Duodenal mucosa (tissue), 2 donors: ENCODE data around the gene SLC22A12.

Source experiments
- H3K27ac ChIP-seq: one replicate; pipeline ENCODE4 v1.7.0; 2013; ENCODE audit warnings: low read depth, low read length
- H3K27me3 ChIP-seq, 2 donors: one replicate each; pipeline ENCODE4 v1.7.0; 2013; ENCODE audit warnings: low read length in 2 of 2, control low read depth in 1 of 2; ENCODE audit not compliant: insufficient read depth in 2 of 2, control insufficient read depth in 1 of 2
- H3K36me3 ChIP-seq, 2 donors: one replicate each; pipeline ENCODE4 v1.7.0; 2013; ENCODE audit warnings: low read length in 2 of 2, control low read depth in 1 of 2; ENCODE audit not compliant: insufficient read depth in 2 of 2, control insufficient read depth in 1 of 2
- H3K4me1 ChIP-seq, 2 donors: one replicate each; pipeline ENCODE4 v1.7.0; 2013; ENCODE audit warnings: low read length in 2 of 2, control low read depth in 1 of 2; ENCODE audit not compliant: insufficient read depth in 2 of 2, control insufficient read depth in 1 of 2
- H3K4me3 ChIP-seq, 2 donors: one replicate each; pipeline ENCODE4 v1.7.0; 2013; ENCODE audit warnings: low read length in 2 of 2, low read depth in 1 of 2
- H3K9ac ChIP-seq, 2 donors: one replicate each; pipeline ENCODE4 v1.7.0; 2013; ENCODE audit warnings: low read length in 2 of 2, low read depth in 1 of 2
- H3K9me3 ChIP-seq, 2 donors: one replicate each; pipeline ENCODE4 v1.7.0; 2013; ENCODE audit warnings: low read length in 2 of 2, control low read depth in 1 of 2; ENCODE audit not compliant: control insufficient read depth in 1 of 2

SLC22A12 gene

GRCh38 chr11:64644647-64645275 lies 53.7 kb downstream of the SLC22A12 start:
- no peaks in the 10 kb centered on the region for H3K4me1 ChIP-seq
- no peak overlapping the region for H3K4me3 ChIP-seq
- peaks cover 48 to 57% of the 10 kb centered on the region in 2 donors for H3K27me3 ChIP-seq
- no peaks in the 10 kb centered on the region for H3K36me3 ChIP-seq
- no peaks in the 10 kb centered on the region for H3K9me3 ChIP-seq
- H3K9ac ChIP-seq: no peak overlapping the region
- no peak overlapping the region for H3K27ac ChIP-seq

GRCh38 chr11:64647019-64647779 lies 56.2 kb downstream of the SLC22A12 start:
- Histone ChIP-seq H3K9me3 (no peaks in the 10 kb centered on the region), H3K27me3 (peaks cover 24 to 33% of the 10 kb centered on the region in 2 donors), H3K36me3 (no peaks in the 10 kb centered on the region), H3K9ac (no peak overlapping the region), H3K4me1 (no peaks in the 10 kb centered on the region), H3K4me3 (no peak overlapping the region), H3K27ac (no peak overlapping the region)

DNA sequence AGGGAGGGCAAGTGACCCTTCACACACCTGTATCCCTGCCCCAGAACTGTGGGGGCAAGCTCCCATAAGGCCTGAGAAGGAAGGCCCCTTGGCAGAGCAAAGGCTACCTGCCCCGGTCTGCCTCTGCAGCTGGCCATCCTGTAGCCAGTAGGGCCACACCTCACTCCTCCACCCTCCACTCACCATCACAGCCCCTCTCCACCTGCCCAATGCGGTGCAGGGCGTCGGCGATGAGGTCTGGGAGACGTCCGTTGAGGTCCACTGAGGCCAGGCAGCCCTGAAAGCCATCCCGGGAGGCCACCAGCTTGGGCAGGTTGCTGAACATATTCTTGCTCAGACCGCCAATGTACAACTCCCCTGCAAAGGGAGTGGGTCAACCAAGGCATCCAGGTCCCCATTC lies 57.5 kb downstream of the SLC22A12 start:
- H3K36me3 ChIP-seq: no peaks in the 10 kb centered on the region

DNA sequence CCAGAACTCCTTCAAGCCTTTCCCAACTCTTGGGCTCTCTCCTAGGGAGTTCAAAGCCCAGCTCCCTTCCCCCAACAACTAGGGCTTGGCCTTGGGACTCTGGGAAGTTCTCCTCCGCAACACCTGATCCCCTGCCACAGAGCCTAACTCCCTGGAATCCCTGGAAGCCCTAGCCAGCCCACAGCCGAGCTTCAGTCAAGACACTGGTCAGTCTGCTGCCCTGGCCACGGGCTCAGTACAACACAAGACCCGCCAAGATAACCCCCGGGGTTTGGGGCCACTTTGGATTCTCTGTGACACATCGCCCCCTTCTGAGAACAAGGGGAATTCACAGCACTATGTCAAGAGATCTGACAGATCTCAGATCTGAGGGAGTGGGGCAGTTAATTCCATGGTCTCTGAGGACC lies 58.3 kb downstream of the SLC22A12 start:
- Histone ChIP-seq H3K27me3 (peaks cover 16 to 25% of the 10 kb centered on the region in 2 donors), H3K36me3 (no peaks in the 10 kb centered on the region), H3K27ac (no peak overlapping the region), H3K4me3 (no peak overlapping the region), H3K9me3 (no peaks in the 10 kb centered on the region), H3K9ac (no peak overlapping the region), H3K4me1 (no peaks in the 10 kb centered on the region)

More for the DNA sequence above, 57.5 kb downstream of the SLC22A12 start:
- Histone ChIP-seq H3K4me1 (no peaks in the 10 kb centered on the region), H3K27me3 (peaks cover 22 to 31% of the 10 kb centered on the region in 2 donors), H3K4me3 (no peak overlapping the region), H3K27ac (no peak overlapping the region), H3K9me3 (no peaks in the 10 kb centered on the region), H3K9ac (no peak overlapping the region)

GRCh38 chr11:64650923-64651523 lies 60.0 kb downstream of the SLC22A12 start:
- Histone ChIP-seq H3K9ac (no peak overlapping the region), H3K9me3 (no peaks in the 10 kb centered on the region), H3K27me3 (peaks cover 5 to 7% of the 10 kb centered on the region in 2 donors), H3K4me3 (no peak overlapping the region), H3K27ac (no peak overlapping the region), H3K4me1 (no peaks in the 10 kb centered on the region), H3K36me3 (no peaks in the 10 kb centered on the region)
